Mucosa of descending colon (tissue), 3 donors: ENCODE results near the gene BRINP1. TPM values are rescaled to one million over a fixed set of nuclear protein-coding genes. Genes with fewer than 3 reads are reported as not detected.

Experiments used
- ATAC-seq: fragments of 200-7000 bp; cut with Tn5 transposase; one replicate; pipeline ENCODE4 v1.9.1; 2020; ENCODE audit warnings: mild to moderate bottlenecking, moderate library complexity
- DNase-seq, 3 donors: peaks; one replicate each; pipeline ENCODE4 v3.0.0-alpha.2; 2020
- H3K36me3 ChIP-seq: fragments of 200-600 bp; one replicate; pipeline ENCODE4 v1.8.0; 2021; ENCODE audit warnings: low read depth, mild to moderate bottlenecking
- H3K4me1 ChIP-seq: fragments of 200-600 bp; one replicate; pipeline ENCODE4 v1.8.0; 2021; ENCODE audit warnings: low read depth, mild to moderate bottlenecking
- H3K4me3 ChIP-seq: fragments of 200-600 bp; one replicate; pipeline ENCODE4 v1.8.0; 2021; ENCODE audit warnings: mild to moderate bottlenecking
- H3K9me3 ChIP-seq: fragments of 200-600 bp; one replicate; pipeline ENCODE4 v1.8.0; 2021; ENCODE audit warnings: mild to moderate bottlenecking
- CTCF ChIP-seq: fragments of 200-600 bp; IDR thresholded peaks from one replicate; pipeline ENCODE4 v1.8.0; 2022; ENCODE audit warnings: antibody characterized with exemption, mild to moderate bottlenecking
- intact Hi-C, 2 donors: fragments of 100-400 bp; cut with DNase I in 1 of 2; cut with micrococcal nuclease in 1 of 2; formaldehyde crosslinking; loops; one replicate each; pipeline versions ENCODE4 v1.11.0 to v1.11.1; 2022; cut with DNase I, micrococcal nuclease
- total RNA-seq, 3 donors: library from RNA; stranded (reverse); fragmentation: NEBNext Ultra II Directional in 2 of 3; extraction: Animal tissue kit (Norgen Biotek cat#: 25700) in 2 of 3; gene quantifications; one replicate each; pipeline versions ENCODE4 v1.2.1 to v1.2.4, GENCODE V29; 2021 to 2023
- donor health status: DM: no; HTN: no; CAD: no; lungs with moderate emphysema.
- donor health status: DM: no; HTN: no; CAD: no.
- donor health status: DM: no; HTN: yes; CAD: no.

BRINP1 gene
- total RNA-seq, 3 donors from 2014 or later, result 0.09 to 0.29 (median 0.25) TPM

DNA sequence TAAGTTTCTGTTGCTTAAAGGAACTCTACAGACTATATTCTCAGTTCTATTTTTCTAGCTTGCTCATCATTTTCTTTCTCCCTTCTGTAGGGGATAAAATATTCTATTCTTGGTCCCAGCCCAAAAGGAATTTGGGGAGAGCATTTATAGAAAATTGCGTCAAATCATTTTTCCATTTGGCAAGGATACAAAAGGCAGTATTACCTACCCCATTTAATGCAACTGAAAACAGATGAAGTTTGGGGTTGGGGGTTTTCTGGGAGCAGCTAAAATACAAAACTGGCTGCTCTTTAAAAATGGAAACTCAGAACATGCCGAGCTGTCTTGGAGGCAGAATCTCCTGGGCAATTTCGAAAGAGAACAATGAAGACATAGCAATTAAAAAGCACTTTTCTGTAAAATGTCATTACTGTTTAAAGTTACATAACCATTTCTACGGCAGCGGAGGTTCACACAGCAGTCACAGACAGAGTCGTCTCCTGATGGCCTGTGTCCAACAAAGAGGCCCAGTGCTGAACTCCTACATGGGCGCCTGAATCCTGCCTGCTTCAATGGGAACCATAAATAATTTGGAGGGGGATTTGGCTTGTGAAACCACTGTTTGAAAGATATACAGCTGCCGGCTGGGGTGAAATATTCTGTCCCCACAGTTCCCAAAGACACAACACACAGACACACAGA is 152.4 kb downstream of the BRINP1 start:
- TF ChIP-seq CTCF, result no peak
- intact Hi-C loops, result no loop called here
- peak in 1 of 3 donors; percentile 12 for DNase-seq
- Histone ChIP-seq H3K9me3 (no peaks in the 10 kb centered on the region), H3K4me1 (no peaks in the 10 kb centered on the region), H3K4me3 (no peak overlapping the region), H3K36me3 (no peaks in the 10 kb centered on the region)
- no peak for ATAC-seq

DNA sequence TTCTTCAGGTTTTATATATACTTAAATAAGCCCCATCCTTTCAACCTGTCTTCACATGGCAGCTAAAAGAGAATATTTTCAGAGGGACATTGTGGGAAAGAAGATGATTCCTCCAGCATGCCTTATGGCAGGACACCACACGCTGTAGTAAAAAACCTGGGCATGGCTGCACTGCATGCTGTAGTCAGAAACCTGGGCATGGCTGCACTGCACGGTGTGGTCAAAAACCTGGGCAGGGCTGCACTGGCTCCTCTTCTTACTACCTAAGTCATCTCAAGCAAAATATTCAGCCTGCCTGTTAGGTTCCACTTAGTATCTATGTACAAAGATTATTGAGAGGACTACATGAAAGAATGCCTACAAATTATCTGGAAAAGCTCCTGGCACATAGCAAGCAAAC is 153.6 kb downstream of the BRINP1 start:
- Histone ChIP-seq H3K36me3 (no peaks in the 10 kb centered on the region), H3K4me1 (no peaks in the 10 kb centered on the region), H3K9me3 (no peaks in the 10 kb centered on the region), H3K4me3 (no peak overlapping the region)
- DNase-seq (no peak), ATAC-seq (no peak)
- intact Hi-C loops, result no loop called here
- TF ChIP-seq CTCF, result no peak

- Histone ChIP-seq H3K9me3 (no peaks in the 10 kb centered on the region), H3K36me3 (no peaks in the 10 kb centered on the region), H3K4me3 (no peak overlapping the region), H3K4me1 (no peaks in the 10 kb centered on the region)
- DNase-seq (no peak), ATAC-seq (no peak)
- no peak for TF ChIP-seq CTCF
- intact Hi-C loops, result no loop called here
Measured at GRCh38 chr9:119213471-119213870, 155.8 kb downstream of the BRINP1 start.

GRCh38 chr9:119197893-119198607 is 171.2 kb downstream of the BRINP1 start:
- Histone ChIP-seq H3K9me3 (no peaks in the 10 kb centered on the region), H3K4me1 (no peaks in the 10 kb centered on the region), H3K4me3 (no peak overlapping the region), H3K36me3 (no peaks in the 10 kb centered on the region)
- ATAC-seq (no peak), DNase-seq (no peak)
- no peak for TF ChIP-seq CTCF
- intact Hi-C loops, result no loop called here

- no peaks in the 10 kb centered on the region for H3K36me3 ChIP-seq
- no peaks in the 10 kb centered on the region for H3K9me3 ChIP-seq
- no peak for TF ChIP-seq CTCF
- H3K4me3 ChIP-seq, result no peak overlapping the region
- intact Hi-C loops, result no loop called here
- no peaks in the 10 kb centered on the region for H3K4me1 ChIP-seq
- DNase-seq, result no peak
- ATAC-seq, result no peak
Measured at GRCh38 chr9:119195521-119195920, 173.7 kb downstream of the BRINP1 start.
